NOMO-1 treated with DMSO at 0.1 percent for 48 hours (cell line): ENCODE measurements around the gene CC2D1A.

ENCODE experiments used
- DNase-seq: peaks from one replicate; lab custom pipeline; 2025; ENCODE audit not compliant: unreplicated experiment; lab: John Stamatoyannopoulos, UW

Gene CC2D1A

GRCh38 chr19:13978351-13979243 is 72.6 kb downstream of the CC2D1A start:
- DNase-seq = no peak

GRCh38 chr19:13979244-13979615 is 73.2 kb downstream of the CC2D1A start:
- DNase-seq = no peak

GRCh38 chr19:13979686-13980085 is 73.7 kb downstream of the CC2D1A start:
- DNase-seq = no peak

GRCh38 chr19:13980340-13980739 is 74.3 kb downstream of the CC2D1A start:
- no peak for DNase-seq
